Neural progenitor cell (in vitro differentiated cells): ENCODE results near the gene SGTB.

ENCODE experiments used
- CTCF ChIP-seq: fragments of 200-600 bp; sonication (generic); IDR thresholded peaks from 2 replicates; pipeline ENCODE4 v1.5.1; 2017; ENCODE audit warnings: antibody characterized with exemption, mild to moderate bottlenecking
- EZH2 ChIP-seq: fragments of 200-600 bp; sonication (generic); IDR thresholded peaks from 2 replicates; pipeline ENCODE4 v1.6.1; 2017; ENCODE audit warnings: antibody characterized with exemption, mild to moderate bottlenecking, moderate library complexity

GRCh38 chr5:65730910-65731309, 9.0 kb upstream of the SGTB start:
- TF ChIP-seq CTCF: no peak
- TF ChIP-seq EZH2: no peak
